ENCODE data around the gene ERC1.

ERC1 gene

GRCh38 chr12:1216560-1216959, 225.5 kb downstream of the ERC1 start:
- no peak overlapping the region for H3K4me3 ChIP-seq (replicated peaks; ENCODE audit: low read depth, low read length)
- no peak for DNase-seq (ENCODE audit: extremely low read depth, low read depth)
- no peak for TF ChIP-seq CTCF (IDR thresholded peaks at IDR 0.05; ENCODE audit: low read depth, low read length, missing control alignments)

- H3K4me3 ChIP-seq (replicated peaks; ENCODE audit: low read depth, low read length): no peak overlapping the region
- DNase-seq (ENCODE audit: extremely low read depth, low read depth): peak; percentile 9
- no peak for TF ChIP-seq CTCF (IDR thresholded peaks at IDR 0.05; ENCODE audit: low read depth, low read length, missing control alignments)
Observed at GRCh38 chr12:1217191-1217949, 226.3 kb downstream of the ERC1 start.

GRCh38 chr12:1218369-1218768, 227.3 kb downstream of the ERC1 start:
- no peak for DNase-seq (ENCODE audit: extremely low read depth, low read depth)
- TF ChIP-seq CTCF (IDR thresholded peaks at IDR 0.05; ENCODE audit: low read depth, low read length, missing control alignments): no peak

GRCh38 chr12:1220127-1221092, 229.4 kb downstream of the ERC1 start:
- TF ChIP-seq CTCF (IDR thresholded peaks at IDR 0.05; ENCODE audit: low read depth, low read length, missing control alignments): no peak
- no peak for DNase-seq (ENCODE audit: extremely low read depth, low read depth)

More at GRCh38 chr12:1218369-1218768, 227.3 kb downstream of the ERC1 start:
- no peak overlapping the region for H3K4me3 ChIP-seq (replicated peaks; ENCODE audit: low read depth, low read length)

GRCh38 chr12:1222858-1223639, 232.0 kb downstream of the ERC1 start:
- no peak for TF ChIP-seq CTCF (IDR thresholded peaks at IDR 0.05; ENCODE audit: low read depth, low read length, missing control alignments)
- no peak for DNase-seq (ENCODE audit: extremely low read depth, low read depth)
- no peak overlapping the region for H3K4me3 ChIP-seq (replicated peaks; ENCODE audit: low read depth, low read length)

More at GRCh38 chr12:1220127-1221092, 229.4 kb downstream of the ERC1 start:
- H3K4me3 ChIP-seq (replicated peaks; ENCODE audit: low read depth, low read length): no peak overlapping the region

GRCh38 chr12:1226951-1227350, 235.9 kb downstream of the ERC1 start:
- no peak for TF ChIP-seq CTCF (IDR thresholded peaks at IDR 0.05; ENCODE audit: low read depth, low read length, missing control alignments)
- DNase-seq (ENCODE audit: extremely low read depth, low read depth): no peak

More at GRCh38 chr12:1226951-1227350, 235.9 kb downstream of the ERC1 start:
- H3K4me3 ChIP-seq (replicated peaks; ENCODE audit: low read depth, low read length): no peak overlapping the region

Data from HFF-Myc (cell line).